ENCODE data around the gene RHBDF2. TPM values are rescaled to one million over a fixed set of nuclear protein-coding genes. Genes with fewer than 3 reads are reported as not detected.

Gene RHBDF2
- total RNA-seq, 1 donor from 2014 or later: 0.79 TPM

GRCh38 chr17:76467366-76467765 is 33.9 kb downstream of the RHBDF2 start, which contains the start of gene AANAT:
Gene AANAT, plus strand, starts transcription at chr17:76467603. Its CDS starts 1,144 bp downstream, at chr17:76468747.
- no peak within 1 kb of the TSS for H3K9ac ChIP-seq
- Mint-ChIP-seq H3K36me3 (no peaks in the 10 kb centered on the region), H3K4me1 (peaks cover 16% of the 10 kb centered on the region), H3K4me3 (peak within 1 kb of the TSS; percentile 24), H3K27me3 (ENCODE audit: insufficient read depth, low read depth) (no peaks in the 10 kb centered on the region), H3K27ac (no peak within 1 kb of the TSS), H3K9me3 (no peaks in the 10 kb centered on the region)
- peak within 1 kb of the TSS; percentile 70 for H3K4me2 ChIP-seq
- H3K36me3 ChIP-seq: no peaks in the 10 kb centered on the region
- no peak within 1 kb of the TSS for H3K27ac ChIP-seq
- H3K4me3 ChIP-seq: peak within 1 kb of the TSS; percentile 4
- peak within 1 kb of the TSS; percentile 61 for H2AFZ ChIP-seq (replicated peaks)
- peaks cover 19% of the 10 kb centered on the region for H3K4me1 ChIP-seq
- TF ChIP-seq EZH2phosphoT487 (IDR thresholded peaks at IDR 0.05): no peak
- DNase-seq (ENCODE audit: low spot score): peak; percentile 81
- no peaks in the 10 kb centered on the region for H3K9me3 ChIP-seq (ENCODE audit: low read depth)
- no peaks in the 10 kb centered on the region for H4K20me1 ChIP-seq (ENCODE audit: low read depth)
- H3K79me2 ChIP-seq (ENCODE audit: low read depth): no peaks in the 10 kb centered on the region
- H3F3A ChIP-seq (ENCODE audit: low read depth): peaks cover 14% of the 10 kb centered on the region
- H3K27me3 ChIP-seq: no peaks in the 10 kb centered on the region

- DNase-seq (ENCODE audit: low spot score): no peak
- H3K4me3 ChIP-seq: no peak overlapping the region
- no peaks in the 10 kb centered on the region for H3K27me3 ChIP-seq
- no peak overlapping the region for H3K27ac Mint-ChIP-seq
- peaks cover 19% of the 10 kb centered on the region for H3K4me1 Mint-ChIP-seq
- H3K27me3 Mint-ChIP-seq (ENCODE audit: insufficient read depth, low read depth): no peaks in the 10 kb centered on the region
- TF ChIP-seq CTCF (IDR thresholded peaks at IDR 0.05): no peak
- peaks cover 19% of the 10 kb centered on the region for H3K4me1 ChIP-seq
- H3K4me2 ChIP-seq: peak overlapping the region; percentile 70
- H3K36me3 Mint-ChIP-seq: no peaks in the 10 kb centered on the region
- no peaks in the 10 kb centered on the region for H3K9me3 Mint-ChIP-seq
- H3K79me2 ChIP-seq (ENCODE audit: low read depth): no peaks in the 10 kb centered on the region
- H3K36me3 ChIP-seq: no peaks in the 10 kb centered on the region
- no peak overlapping the region for H3K4me3 Mint-ChIP-seq
- H3K9me3 ChIP-seq (ENCODE audit: low read depth): no peaks in the 10 kb centered on the region
- H3F3A ChIP-seq (ENCODE audit: low read depth): peaks cover 14% of the 10 kb centered on the region
- no peak overlapping the region for H2AFZ ChIP-seq (replicated peaks)
- no peak overlapping the region for H3K9ac ChIP-seq
- H4K20me1 ChIP-seq (ENCODE audit: low read depth): no peaks in the 10 kb centered on the region
- H3K27ac ChIP-seq: no peak overlapping the region
Measured at GRCh38 chr17:76466775-76467130, 34.5 kb downstream of the RHBDF2 start.

- Histone ChIP-seq H3K4me1 (peaks cover 14% of the 10 kb centered on the region), H4K20me1 (ENCODE audit: low read depth) (no peaks in the 10 kb centered on the region), H3K4me3 (no peak overlapping the region), H3K79me2 (ENCODE audit: low read depth) (no peaks in the 10 kb centered on the region), H3K27ac (no peak overlapping the region), H3K9me3 (ENCODE audit: low read depth) (no peaks in the 10 kb centered on the region), H3K36me3 (no peaks in the 10 kb centered on the region), H3K9ac (no peak overlapping the region), H2AFZ (replicated peaks) (no peak overlapping the region), H3K27me3 (no peaks in the 10 kb centered on the region), H3F3A (ENCODE audit: low read depth) (peaks cover 18% of the 10 kb centered on the region), H3K4me2 (no peak overlapping the region)
- TF ChIP-seq CTCF (IDR thresholded peaks at IDR 0.05): no peak
- no peaks in the 10 kb centered on the region for H3K27me3 Mint-ChIP-seq (ENCODE audit: insufficient read depth, low read depth)
- no peaks in the 10 kb centered on the region for H3K9me3 Mint-ChIP-seq
- no peak overlapping the region for H3K4me3 Mint-ChIP-seq
- H3K4me1 Mint-ChIP-seq: peaks cover 28% of the 10 kb centered on the region
- no peak overlapping the region for H3K27ac Mint-ChIP-seq
- DNase-seq (ENCODE audit: low spot score): no peak
- no peaks in the 10 kb centered on the region for H3K36me3 Mint-ChIP-seq
Measured at GRCh38 chr17:76462556-76463290, 38.5 kb downstream of the RHBDF2 start.

GRCh38 chr17:76461765-76462555 is 39.3 kb downstream of the RHBDF2 start:
- H3K27ac ChIP-seq: no peak overlapping the region
- no peak overlapping the region for H3K4me2 ChIP-seq
- H3K4me1 ChIP-seq: peaks cover 6% of the 10 kb centered on the region
- no peak overlapping the region for H3K27ac Mint-ChIP-seq
- H3K4me1 Mint-ChIP-seq: peaks cover 23% of the 10 kb centered on the region
- no peaks in the 10 kb centered on the region for H4K20me1 ChIP-seq (ENCODE audit: low read depth)
- no peaks in the 10 kb centered on the region for H3K79me2 ChIP-seq (ENCODE audit: low read depth)
- peaks cover 10% of the 10 kb centered on the region for H3F3A ChIP-seq (ENCODE audit: low read depth)
- TF ChIP-seq EZH2phosphoT487 (IDR thresholded peaks at IDR 0.05): no peak
- no peaks in the 10 kb centered on the region for H3K27me3 Mint-ChIP-seq (ENCODE audit: insufficient read depth, low read depth)
- H3K36me3 ChIP-seq: no peaks in the 10 kb centered on the region
- H2AFZ ChIP-seq (replicated peaks): no peak overlapping the region
- no peaks in the 10 kb centered on the region for H3K36me3 Mint-ChIP-seq
- H3K9ac ChIP-seq: no peak overlapping the region
- no peaks in the 10 kb centered on the region for H3K9me3 Mint-ChIP-seq
- DNase-seq (ENCODE audit: low spot score): no peak
- no peaks in the 10 kb centered on the region for H3K9me3 ChIP-seq (ENCODE audit: low read depth)
- H3K4me3 ChIP-seq: no peak overlapping the region
- no peak overlapping the region for H3K4me3 Mint-ChIP-seq
- no peaks in the 10 kb centered on the region for H3K27me3 ChIP-seq

All from neural progenitor cell (in vitro differentiated cells).